ELF-1 (cell line): ENCODE results near the gene PDE3B.
A peak's percentile ranks its signal among the peaks of the same experiment; 100 is the strongest.
"Not testable (repeated sequence)": the region's sequence is repeated elsewhere in the genome, so short reads cannot be mapped to it uniquely, and the experiment has no call there.

Experiments
- DNase-seq: peaks from one replicate; pipeline ENCODE4 v3.0.0-alpha.2; 2016; ENCODE audit warnings: low read depth, low spot score

PDE3B gene

DNA sequence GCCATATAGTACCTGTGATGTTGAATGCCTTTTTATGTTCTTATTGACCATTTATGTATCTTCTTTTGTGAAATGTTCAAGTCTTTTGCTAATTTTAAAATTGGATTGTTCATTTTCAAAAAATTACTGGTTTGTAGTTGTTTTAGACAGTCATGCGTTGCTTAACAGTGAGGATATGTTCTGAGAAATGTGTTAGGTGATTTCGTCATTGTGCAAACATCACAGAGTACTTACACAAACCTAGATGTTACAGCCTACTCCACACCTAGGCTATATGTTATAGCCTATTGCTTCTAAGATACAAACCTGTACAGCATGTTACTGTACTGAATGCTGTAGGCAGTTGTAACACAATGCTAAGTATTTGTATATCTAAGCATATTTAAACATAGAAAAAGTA lies 32.5 kb downstream of the PDE3B start:
- DNase-seq, result no peak

DNA sequence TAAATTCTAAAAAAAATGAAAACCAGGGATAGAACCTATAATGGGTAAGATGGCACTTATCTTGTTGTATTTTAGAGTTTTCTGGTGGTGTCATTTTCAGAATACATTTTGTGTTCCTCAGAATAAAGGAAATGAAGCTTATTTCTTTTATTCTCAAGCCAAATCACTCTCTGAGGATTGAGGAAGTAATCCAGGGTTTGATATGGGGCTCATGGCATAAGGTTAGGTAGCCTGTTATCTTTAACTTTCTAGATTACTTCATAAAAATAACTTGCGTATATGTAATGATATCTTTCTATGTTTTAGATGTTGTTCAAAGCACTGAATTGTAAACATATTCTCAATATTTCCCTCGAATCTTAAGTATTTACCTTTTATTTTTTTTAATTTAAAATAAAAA lies 33.5 kb downstream of the PDE3B start:
- DNase-seq, result no peak

DNA sequence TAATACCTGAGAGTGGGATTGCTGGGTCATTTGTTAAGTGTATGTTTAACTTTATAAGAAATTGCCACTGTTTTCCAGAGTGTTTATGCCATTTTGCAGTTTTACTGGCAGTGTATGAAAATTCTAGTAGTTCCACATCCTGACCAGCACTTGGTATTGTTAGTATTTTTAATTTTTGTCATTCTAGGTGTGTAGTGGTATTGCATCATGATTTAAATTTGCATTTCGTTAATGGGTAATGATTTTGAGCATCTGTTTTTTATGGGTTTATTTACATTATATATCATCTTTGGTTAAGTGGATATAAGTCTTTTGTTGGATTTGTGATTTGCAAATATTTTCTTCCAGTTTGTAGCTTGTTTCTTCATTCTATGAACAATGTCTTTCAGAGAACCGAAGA lies 34.7 kb downstream of the PDE3B start:
- no peak for DNase-seq

DNA sequence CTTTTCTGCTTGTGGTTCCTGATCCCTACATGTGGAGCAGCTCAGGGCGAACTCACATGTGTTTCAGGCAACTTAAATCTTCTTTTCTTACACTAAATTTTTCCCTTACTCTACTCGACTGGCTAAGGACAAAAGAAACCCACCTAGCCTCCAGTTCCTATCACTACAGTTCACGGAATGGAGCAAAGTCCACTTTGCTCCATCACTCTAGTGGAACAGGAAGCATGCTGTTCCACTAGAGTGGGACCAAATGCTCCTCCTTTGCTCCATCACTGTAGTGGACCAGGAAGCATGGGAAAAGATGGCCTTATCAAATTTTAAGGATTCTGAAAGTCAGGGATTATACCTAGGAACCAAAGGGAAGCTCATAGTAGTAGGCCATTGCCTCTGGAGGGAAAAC lies 36.1 kb downstream of the PDE3B start:
- DNase-seq, result no peak

DNA sequence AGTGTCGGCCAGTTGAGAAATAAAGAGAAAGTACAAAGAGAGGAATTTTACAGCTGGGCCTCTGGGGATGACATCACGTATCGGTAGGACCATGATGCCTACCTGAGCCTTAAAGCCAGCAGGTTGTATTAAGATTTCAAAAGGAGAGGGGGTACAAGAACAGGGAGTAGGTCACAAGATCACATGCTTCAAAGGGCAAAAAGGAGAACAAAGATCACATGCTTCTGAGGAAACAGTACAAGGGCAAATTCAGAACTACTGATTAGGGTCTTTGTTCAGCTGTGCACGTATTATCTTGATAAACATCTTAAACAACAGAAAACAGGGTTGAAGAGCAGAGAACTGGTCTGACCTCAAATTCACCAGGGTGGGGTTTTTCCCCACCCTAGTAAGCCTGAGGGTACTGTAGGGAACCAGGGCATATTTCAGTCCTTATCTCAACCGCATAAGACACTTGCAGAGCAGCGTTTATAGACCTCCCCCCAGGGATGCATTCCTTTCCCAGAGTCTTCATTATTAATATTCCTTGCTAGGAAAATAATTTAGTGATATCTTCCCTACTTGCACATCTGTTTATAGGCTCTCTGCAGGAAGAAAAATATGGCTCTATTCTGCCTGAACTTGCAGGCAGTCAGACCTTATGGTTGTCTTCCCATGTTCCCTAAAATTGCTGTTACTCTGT lies 40.8 kb downstream of the PDE3B start:
- peak; percentile 5 for DNase-seq

DNA sequence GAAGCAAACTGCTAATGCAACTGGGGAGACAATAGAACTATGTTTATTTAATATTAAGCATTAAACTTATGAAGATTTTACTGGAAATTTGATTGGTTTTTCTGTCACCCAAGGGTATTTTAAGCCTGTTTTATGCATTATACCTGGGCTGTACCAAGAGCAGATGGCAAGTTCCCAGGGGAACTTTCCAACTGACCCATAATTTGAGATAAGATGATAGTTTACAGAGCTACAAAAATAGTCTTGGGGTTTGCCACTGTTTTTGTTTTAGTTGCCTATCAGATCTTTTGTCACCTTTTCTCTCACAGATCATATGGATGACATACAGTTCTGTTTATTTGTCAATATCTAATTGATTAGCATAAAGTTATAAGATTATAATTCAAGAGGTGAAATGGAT lies 43.9 kb downstream of the PDE3B start:
- no peak for DNase-seq

DNA sequence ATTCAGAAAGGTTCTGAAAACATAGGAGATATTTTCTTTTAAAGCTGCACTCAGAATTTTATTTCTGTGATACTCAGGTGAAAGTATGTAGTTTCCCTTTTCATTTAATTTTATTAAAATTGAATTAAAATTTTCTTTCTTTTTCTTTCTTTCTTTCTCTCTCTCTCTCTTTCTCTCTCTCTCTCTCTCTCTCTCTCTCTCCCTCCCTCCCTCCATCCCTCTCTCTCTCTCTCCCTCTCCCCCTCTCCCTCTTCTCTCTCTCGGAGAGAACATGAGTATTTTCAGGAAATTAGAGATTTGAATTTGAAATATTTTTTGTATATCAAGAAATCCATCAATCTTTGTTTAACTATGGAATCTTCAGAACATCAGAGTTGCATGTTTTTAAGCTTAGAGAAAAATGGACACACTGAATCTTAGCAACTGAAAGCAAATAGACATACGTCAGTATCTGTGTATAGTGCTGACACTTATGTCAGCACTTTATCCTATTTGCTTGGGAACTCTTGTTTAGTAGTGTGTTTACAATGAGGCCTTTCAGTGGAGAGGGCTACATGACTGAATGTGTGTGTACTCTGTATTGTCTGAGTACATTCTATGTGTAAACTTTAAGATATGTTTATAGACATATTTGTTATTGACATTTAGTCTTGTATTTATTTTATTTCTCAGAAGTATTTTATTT lies 44.5 kb downstream of the PDE3B start:
- no peak for DNase-seq

DNA sequence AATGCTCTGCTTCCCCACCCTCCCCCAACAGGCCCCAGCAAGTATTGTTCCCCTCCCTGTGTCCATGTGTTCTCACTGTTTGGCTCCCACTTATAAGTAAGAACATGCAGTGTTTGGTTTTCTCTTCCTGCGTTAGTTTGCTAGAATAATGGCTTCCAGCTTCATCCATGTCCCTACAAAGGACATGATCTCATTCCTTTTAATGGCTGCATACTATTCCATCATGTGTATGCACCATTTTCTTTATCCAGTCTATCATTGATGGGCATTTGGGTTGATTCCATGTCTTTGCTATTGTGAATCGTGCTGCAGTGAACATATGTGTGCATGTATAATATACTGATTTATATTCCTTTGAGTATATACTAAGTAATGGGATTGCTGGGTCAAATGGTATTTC lies 52.1 kb downstream of the PDE3B start:
- DNase-seq, result not testable (repeated sequence)

DNA sequence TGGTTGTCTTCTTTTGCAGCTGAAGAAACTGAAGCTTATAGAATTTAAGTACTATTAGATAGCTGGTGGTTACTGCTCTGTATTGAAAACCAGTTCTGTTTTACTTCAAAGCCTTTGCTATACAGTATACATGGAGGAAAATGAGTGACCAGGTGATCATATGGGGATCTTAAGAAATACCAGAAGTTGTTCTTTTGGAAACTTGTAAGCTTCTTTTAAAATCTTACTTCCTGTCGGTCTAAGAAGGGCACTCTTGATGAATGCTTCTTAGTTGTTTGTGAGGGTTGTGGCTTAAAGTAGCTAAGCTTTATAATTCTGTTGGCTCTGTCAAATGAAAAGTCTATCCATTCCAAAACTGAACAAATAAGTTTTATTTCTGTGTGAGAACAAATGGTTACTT lies 55.2 kb downstream of the PDE3B start:
- no peak for DNase-seq

DNA sequence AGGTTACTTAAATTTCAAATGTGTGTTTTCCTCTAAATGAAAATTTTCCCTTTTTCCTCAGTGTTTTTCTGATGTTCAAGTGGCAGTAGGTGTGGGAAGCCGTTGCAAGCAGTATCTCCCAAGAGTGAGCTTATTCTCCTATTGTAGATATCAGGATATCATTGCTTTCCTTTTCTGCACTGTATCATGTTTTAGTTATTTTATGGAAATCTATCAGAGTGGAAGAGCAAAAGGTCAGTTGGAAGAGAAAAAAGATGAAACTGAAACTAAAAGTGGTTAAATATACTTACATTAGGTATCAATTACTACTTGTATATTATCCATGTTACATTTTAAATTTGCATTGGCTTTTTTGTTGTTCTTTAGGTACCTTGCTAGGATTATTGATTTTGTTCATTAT lies 57.0 kb downstream of the PDE3B start:
- DNase-seq, result no peak

DNA sequence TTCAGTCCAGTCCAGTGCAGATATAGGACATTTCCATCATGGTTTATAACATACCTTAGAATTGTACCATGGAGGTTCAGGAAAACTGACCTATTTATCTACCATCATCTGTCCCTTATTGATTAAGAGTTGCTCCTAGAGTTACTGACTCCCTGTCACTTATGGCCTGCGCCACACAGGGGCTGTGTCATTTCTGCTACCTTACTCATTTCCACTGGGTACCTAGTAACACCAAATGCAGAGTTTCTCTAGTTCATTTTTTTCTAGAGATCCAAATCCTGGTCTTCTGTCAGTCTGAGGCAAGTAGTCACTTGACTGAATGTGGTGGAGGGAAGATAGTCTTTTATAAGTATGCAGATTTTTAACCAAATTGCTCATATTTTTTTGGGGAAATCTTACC lies 59.2 kb downstream of the PDE3B start:
- no peak for DNase-seq

DNA sequence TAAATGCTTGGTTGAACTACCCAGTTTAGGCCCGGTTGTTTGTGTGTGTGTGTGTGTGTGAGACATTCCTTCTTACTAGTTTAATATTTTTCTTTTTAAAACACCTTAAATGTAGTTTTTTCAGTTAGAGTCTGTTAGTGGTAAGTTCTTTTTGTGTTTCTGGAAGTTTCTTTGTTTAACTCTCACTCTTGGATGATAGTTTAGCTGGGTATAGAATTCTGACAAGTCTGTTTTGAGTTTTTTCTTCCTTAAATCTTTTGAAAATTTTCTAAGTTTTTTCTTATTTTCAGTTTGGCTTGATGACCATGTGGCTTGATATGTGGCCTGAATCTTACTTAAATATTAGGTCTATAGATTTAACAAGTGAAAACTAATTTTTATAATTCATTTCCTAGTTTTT lies 60.1 kb downstream of the PDE3B start:
- no peak for DNase-seq

DNA sequence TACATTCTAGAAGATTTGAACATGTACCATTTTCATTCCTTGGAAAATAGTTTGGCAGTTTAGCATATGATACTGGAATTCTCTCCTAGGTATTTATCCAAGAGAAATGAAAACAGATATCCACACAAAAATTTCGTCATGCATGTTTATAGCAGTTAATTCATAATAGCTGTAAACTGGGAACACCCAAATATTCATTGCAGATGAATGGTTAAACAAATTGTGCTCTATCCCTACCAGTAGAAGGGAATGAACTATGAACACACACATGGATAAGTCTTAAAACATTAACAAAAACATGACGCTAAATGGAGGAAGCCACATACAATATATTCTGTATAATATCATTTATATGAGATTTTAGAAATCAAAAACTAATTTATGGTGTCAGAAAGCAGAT lies 61.5 kb downstream of the PDE3B start:
- DNase-seq, result no peak

DNA sequence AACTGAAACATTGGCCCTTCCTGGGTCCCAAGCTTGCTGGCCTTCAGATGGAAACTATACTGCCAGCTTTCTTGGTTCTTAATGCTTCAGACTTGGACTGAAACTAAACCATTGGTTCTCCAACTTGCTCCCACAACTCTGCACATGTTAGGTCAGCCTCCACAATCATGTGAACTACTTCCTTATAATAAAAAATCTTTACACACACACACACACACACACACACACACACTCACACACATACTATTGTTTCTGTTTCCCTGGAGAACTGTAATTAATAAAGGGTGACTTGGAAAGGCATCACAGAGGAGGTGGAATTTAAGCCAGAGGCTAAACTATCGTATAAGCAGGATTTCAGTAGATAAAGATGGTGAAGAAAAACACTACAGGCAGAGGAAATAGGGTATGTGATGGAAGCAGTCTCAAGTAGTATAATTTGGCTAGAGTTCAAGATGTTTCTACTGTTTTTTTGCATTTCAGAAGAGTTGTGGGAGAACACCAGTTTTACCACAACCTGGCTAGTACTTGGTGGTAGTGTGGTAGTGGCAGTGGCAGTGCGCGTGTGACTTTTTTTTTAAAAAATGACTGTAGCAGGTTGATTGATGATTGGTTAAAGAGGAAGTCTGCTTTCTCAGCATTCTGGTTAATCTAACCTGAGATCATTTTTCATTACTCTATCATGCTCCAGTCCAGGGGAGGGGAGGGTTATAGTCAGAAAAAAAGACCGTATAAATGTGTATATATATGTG lies 70.1 kb downstream of the PDE3B start:
- DNase-seq, result no peak

DNA sequence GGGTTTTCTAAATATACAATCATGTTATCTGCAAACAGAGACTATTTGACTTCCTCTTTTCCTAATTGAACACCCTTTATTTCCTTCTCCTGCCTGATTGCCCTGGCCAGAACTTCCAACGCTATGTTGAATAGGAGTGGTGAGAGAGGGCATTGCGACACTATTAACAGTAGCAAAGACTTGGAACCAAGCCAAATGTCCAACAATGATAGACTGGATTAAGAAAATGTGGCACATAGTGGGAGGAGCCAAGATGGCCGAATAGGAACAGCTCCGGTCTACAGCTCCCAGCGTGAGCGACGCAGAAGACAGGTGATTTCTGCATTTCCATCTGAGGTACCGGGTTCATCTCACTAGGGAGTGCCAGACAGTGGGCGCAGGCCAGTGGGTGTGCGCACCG lies 72.1 kb downstream of the PDE3B start:
- DNase-seq, result peak; percentile 14

DNA sequence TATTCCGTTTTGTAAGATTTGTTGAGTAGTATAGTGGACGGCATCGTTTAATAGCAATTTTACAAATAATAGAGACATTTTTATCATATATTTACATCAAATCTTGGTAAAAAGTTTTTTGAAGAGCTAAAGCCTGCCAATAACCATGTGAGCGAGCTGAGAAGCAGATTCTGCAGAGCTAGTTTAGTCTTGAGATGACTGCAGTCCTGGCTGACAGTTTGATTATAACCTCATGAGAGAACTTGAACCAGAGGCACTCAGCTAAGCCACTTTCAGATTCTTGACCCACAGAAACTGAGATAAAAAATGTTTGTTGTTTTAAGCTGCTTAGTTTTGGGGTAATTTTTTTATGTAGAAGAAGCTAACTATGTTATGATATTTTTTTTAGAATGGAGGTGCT lies 78.9 kb downstream of the PDE3B start:
- no peak for DNase-seq

DNA sequence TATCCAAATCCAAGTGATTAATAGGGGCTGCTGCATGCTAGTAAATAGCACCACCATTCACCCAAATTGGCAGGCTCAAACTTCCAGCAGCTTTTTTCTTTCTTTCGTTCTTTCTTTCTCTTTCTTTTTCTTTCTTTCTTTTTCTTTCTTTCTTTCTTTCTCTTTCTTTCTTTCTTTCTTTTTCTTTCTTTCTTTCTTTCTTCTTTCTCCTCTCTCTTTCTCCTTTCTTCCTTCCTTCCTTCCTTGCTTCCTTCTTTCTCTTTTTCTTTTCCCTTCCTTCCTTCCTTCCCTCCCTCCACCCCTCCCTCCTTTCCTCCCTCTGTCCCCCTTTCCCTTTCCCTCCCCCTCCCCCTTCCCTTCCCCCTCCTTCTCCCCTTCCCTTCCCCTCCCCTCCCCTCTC lies 81.5 kb downstream of the PDE3B start:
- no peak for DNase-seq

DNA sequence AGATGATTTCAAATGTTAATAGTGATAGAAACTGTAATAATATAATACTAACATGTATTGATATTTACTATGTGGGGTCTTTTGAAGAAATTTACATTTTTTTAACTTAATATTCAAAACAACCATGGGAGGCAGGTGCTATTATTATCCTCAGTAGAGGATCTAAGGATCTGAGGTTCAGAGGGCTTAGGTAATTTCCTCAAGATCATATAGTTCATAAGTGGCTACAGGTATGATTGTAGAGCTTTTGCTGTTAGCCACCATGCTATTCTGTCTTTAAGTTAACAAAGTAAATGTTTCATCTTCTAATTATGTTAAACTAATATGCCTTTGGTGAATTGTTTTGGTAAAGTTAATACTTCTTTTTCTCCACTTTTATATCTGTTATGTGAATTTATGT lies 83.6 kb downstream of the PDE3B start:
- DNase-seq, result no peak

DNA sequence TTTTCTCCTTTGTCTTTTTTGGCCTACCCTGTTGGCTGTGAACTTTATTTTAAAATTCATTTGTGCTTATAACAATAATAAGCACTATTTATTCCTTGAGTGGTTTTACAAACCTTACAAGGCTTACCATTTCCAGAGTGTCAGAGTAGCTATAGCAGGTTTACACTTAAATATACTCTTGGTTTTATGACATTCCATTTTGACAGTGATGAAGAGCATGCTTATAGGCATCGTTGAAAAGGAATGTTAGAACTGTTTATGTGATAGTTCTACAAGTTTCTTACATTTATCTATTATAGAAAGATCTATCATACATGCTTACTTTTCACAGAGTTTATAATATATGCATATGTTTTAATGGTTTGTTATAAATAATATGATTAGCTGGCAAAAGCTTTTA lies 84.1 kb downstream of the PDE3B start:
- DNase-seq, result no peak

DNA sequence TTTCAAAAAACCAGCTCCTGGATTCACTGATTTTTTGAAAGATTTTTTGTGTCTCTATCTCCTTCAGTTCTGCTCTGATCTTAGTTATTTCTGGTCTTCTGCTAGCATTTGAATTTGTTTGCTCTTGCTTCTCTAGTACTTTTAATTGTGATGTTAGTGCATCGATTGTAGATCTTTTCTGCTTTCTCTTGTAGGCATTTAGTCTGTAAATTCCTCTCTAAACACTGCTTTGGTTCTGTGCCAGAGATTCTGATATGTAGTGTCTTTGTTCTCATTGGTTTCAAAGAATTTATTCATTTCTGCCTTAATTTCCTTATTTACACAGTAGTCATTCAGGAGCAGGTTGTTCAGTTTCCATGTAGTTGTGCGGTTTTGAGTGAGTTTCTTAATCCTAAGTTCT lies 96.9 kb downstream of the PDE3B start:
- not testable (repeated sequence) for DNase-seq

DNA sequence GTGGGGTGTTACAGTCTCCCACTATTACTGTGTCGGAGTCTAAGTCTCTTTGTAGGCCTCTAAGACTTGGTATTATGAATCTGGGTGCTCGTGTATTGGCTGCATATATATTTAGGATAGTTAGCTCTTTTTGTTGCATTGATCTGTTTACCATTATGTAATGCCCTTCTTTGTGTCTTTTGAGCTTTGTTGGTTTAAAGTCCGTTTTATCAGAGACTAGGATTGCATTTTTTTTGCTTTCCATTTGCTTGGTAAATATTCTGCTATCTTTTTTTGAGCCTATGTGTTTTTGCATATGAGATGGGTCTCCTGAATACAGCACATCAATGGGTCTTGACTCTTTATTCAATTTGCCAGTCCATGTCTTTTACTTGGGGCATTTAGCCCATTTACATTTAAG lies 97.6 kb downstream of the PDE3B start:
- DNase-seq, result no peak

DNA sequence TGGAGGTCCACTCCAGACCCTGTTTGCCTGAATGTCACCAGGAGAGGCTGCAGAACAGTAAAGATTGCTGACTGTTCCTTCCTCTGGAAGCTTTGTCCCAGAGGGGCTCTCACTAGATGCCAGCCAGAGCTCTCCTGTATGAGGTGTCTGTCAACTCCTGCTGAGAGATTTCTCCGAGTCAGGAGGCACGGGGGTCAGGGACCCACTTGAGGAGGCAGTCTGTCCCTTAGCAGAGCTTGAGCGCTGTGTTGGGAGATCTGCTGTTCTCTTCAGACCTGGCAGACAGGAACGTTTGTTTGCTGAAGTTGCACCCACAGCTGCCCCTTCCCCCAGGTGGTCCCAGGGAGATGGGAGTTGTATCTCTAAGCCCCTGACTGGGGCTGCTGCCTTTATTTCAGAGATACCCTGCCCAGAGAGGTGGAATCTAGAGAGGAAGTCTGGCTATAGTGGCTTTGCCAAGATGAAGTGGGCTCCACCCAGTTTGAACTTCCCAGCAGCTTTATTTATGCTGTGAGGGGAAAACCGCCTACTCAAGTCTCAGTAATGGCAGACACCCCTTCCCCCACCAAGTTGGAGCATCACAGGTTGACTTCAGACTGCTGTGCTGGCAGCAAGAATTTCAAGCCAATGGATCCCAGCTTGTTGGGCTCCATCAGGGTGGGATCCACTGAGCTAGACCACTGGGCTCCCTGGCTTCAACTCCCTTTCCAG lies 99.4 kb downstream of the PDE3B start:
- DNase-seq, result no peak
